SK-N-SH treated with all-trans-retinoic acid at 6 μM for 48 hours (cell line): ENCODE measurements around the gene CLDN14.

Source experiments
- ARNTL ChIP-seq: fragments of 450-650 bp; formaldehyde crosslinking; IDR thresholded peaks from 2 replicates; pipeline ENCODE4 v1.5.0; 2020; ENCODE audit warnings: low read depth, mild to moderate bottlenecking, moderate library complexity, borderline replicate concordance
- CSDC2 ChIP-seq: fragments of 250-450 bp; sonication (Bioruptor Pico); IDR thresholded peaks from 2 replicates; pipeline ENCODE4 v1.5.0; 2020; ENCODE audit warnings: mild to moderate bottlenecking, moderate library complexity
- GLIS3 ChIP-seq: fragments of 250-450 bp; sonication (Bioruptor Pico); IDR thresholded peaks from 2 replicates; pipeline ENCODE4 v1.5.0; 2020; ENCODE audit warnings: mild to moderate bottlenecking, moderate library complexity
- PATZ1 ChIP-seq: fragments of 250-450 bp; sonication (Bioruptor Pico); IDR thresholded peaks from 2 replicates; pipeline ENCODE4 v1.8.0; 2020; ENCODE audit warnings: mild to moderate bottlenecking, moderate library complexity, borderline replicate concordance
- PPARA ChIP-seq: fragments of 250-450 bp; sonication (Bioruptor Pico); IDR thresholded peaks from 2 replicates; pipeline ENCODE4 v1.5.0; 2020; ENCODE audit warnings: mild to moderate bottlenecking, borderline replicate concordance
- RARB ChIP-seq: fragments of 250-450 bp; sonication (Bioruptor Pico); IDR thresholded peaks from 2 replicates; pipeline ENCODE4 v1.8.0; 2021; ENCODE audit warnings: mild to moderate bottlenecking, moderate library complexity
- ZC3H10 ChIP-seq: fragments of 250-450 bp; sonication (Bioruptor Pico); IDR thresholded peaks from 2 replicates; pipeline ENCODE4 v1.5.1; 2021; ENCODE audit warnings: mild to moderate bottlenecking, moderate library complexity
- ZFP30 ChIP-seq: fragments of 450-650 bp; formaldehyde crosslinking; IDR thresholded peaks from 2 replicates; pipeline ENCODE4 v1.5.0; 2022; ENCODE audit warnings: mild to moderate bottlenecking, moderate library complexity
- TF ChIP-seq, protein P1 (sequence below): fragments of 250-450 bp; sonication (Bioruptor Pico); IDR thresholded peaks from 2 replicates; pipeline ENCODE4 v1.5.0; 2020; ENCODE audit warnings: mild to moderate bottlenecking, moderate library complexity
- TF ChIP-seq, protein P2 (sequence below): fragments of 250-450 bp; sonication (Bioruptor Pico); IDR thresholded peaks from 2 replicates; pipeline ENCODE4 v1.5.1; 2020; ENCODE audit warnings: low read depth, mild to moderate bottlenecking, moderate library complexity

DNA sequence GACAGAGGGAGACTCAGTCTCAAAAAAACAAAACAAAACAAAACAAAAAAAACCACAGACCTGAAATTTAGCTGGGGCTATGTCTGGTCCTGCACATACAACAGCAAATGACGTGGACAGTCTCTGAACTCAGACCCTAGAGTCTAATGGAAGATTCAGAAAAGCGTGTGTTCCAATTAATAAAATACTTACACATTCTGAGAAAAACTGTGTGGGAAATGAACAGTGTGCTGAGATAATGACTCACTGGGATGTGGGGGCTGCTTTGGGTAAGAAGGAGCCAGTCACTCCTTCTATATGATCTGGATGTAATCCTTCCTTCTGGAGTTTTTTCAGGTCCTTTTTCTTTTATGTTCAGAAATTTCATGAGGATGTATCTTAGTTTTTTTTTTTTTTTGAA, 29.4 kb downstream of the CLDN14 start:
- no peak for TF ChIP-seq GLIS3
- no peak for TF ChIP-seq ARNTL (CRISPR knock-in tag)
- TF ChIP-seq, protein P1, sequence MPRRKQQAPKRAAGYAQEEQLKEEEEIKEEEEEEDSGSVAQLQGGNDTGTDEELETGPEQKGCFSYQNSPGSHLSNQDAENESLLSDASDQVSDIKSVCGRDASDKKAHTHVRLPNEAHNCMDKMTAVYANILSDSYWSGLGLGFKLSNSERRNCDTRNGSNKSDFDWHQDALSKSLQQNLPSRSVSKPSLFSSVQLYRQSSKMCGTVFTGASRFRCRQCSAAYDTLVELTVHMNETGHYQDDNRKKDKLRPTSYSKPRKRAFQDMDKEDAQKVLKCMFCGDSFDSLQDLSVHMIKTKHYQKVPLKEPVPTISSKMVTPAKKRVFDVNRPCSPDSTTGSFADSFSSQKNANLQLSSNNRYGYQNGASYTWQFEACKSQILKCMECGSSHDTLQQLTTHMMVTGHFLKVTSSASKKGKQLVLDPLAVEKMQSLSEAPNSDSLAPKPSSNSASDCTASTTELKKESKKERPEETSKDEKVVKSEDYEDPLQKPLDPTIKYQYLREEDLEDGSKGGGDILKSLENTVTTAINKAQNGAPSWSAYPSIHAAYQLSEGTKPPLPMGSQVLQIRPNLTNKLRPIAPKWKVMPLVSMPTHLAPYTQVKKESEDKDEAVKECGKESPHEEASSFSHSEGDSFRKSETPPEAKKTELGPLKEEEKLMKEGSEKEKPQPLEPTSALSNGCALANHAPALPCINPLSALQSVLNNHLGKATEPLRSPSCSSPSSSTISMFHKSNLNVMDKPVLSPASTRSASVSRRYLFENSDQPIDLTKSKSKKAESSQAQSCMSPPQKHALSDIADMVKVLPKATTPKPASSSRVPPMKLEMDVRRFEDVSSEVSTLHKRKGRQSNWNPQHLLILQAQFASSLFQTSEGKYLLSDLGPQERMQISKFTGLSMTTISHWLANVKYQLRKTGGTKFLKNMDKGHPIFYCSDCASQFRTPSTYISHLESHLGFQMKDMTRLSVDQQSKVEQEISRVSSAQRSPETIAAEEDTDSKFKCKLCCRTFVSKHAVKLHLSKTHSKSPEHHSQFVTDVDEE (CRISPR knock-in tag), result no peak
- TF ChIP-seq, protein P2, sequence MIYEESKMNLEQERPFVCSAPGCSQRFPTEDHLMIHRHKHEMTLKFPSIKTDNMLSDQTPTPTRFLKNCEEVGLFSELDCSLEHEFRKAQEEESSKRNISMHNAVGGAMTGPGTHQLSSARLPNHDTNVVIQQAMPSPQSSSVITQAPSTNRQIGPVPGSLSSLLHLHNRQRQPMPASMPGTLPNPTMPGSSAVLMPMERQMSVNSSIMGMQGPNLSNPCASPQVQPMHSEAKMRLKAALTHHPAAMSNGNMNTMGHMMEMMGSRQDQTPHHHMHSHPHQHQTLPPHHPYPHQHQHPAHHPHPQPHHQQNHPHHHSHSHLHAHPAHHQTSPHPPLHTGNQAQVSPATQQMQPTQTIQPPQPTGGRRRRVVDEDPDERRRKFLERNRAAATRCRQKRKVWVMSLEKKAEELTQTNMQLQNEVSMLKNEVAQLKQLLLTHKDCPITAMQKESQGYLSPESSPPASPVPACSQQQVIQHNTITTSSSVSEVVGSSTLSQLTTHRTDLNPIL (CRISPR knock-in tag), result no peak
- no peak for TF ChIP-seq ZFP30 (CRISPR knock-in tag)
- no peak for TF ChIP-seq ZC3H10 (CRISPR knock-in tag)
- no peak for TF ChIP-seq RARB (CRISPR knock-in tag)
- no peak for TF ChIP-seq PPARA (CRISPR knock-in tag)
- TF ChIP-seq PATZ1 (CRISPR knock-in tag), result no peak
- no peak for TF ChIP-seq CSDC2 (CRISPR knock-in tag)
